Activated CD8-positive, alpha-beta T cell treated with anti-CD3 and anti-CD28 coated beads for 36 hours (primary cell): ENCODE results near the gene AGRN. TPM values are rescaled to one million over a fixed set of nuclear protein-coding genes. Genes with fewer than 3 reads are reported as not detected.
"Not testable (repeated sequence)": the region's sequence is repeated elsewhere in the genome, so short reads cannot be mapped to it uniquely, and the experiment has no call there.

Experiments used
- ATAC-seq: fragments of 200-7000 bp; cut with Tn5 transposase; one replicate; pipeline ENCODE4 v1.10.0; 2021; ENCODE audit warnings: mild to moderate bottlenecking, moderate library complexity
- CTCF ChIA-PET: fragments of 350-600 bp; sonication (Branson Sonifier 250); formaldehyde crosslinking; loops from one replicate; lab custom pipeline; 2021; ENCODE audit warnings: antibody characterized with exemption; lab: Charles Lee
- POLR2A ChIA-PET: fragments of 350-600 bp; sonication (Branson Sonifier 250); formaldehyde crosslinking; loops from one replicate; lab custom pipeline; 2021; ENCODE audit warnings: antibody characterized with exemption; lab: Charles Lee
- DNase-seq: peaks from one replicate; pipeline ENCODE4 v3.0.0-alpha.2; 2020
- H3K27ac Mint-ChIP-seq: one replicate; pipeline ENCODE4 v1.8.0; 2021; ENCODE audit warnings: mild to moderate bottlenecking, mixed read lengths
- H3K27me3 Mint-ChIP-seq: one replicate; pipeline ENCODE4 v1.8.0; 2021; ENCODE audit warnings: mixed read lengths
- H3K36me3 Mint-ChIP-seq: one replicate; pipeline ENCODE4 v1.8.0; 2021; ENCODE audit warnings: low read depth, mixed read lengths
- H3K4me1 Mint-ChIP-seq: one replicate; pipeline ENCODE4 v1.8.0; 2021; ENCODE audit warnings: low read depth, mixed read lengths
- H3K4me3 Mint-ChIP-seq: one replicate; pipeline ENCODE4 v1.8.0; 2021; ENCODE audit warnings: mild to moderate bottlenecking, moderate library complexity, mixed read lengths
- H3K9me3 Mint-ChIP-seq: one replicate; pipeline ENCODE4 v1.8.0; 2021; ENCODE audit warnings: mixed read lengths
- CTCF ChIP-seq: fragments of 200-600 bp; IDR thresholded peaks from one replicate; pipeline ENCODE4 v1.8.0; 2022; ENCODE audit warnings: antibody characterized with exemption, mild to moderate bottlenecking
- intact Hi-C: fragments of 100-400 bp; cut with micrococcal nuclease; formaldehyde crosslinking; loops from one replicate; pipeline ENCODE4 v1.10.0; 2022
- total RNA-seq, 2 experiments: library from RNA; stranded (reverse); gene quantifications; one replicate each; pipeline ENCODE4 v1.2.3, GENCODE V29; 2021

Gene AGRN
- total RNA-seq, 2 experiments from 2014 or later, result 64.9 to 68.0 TPM

- no peak for DNase-seq
- POLR2A ChIA-PET, result interaction anchor here (0.6 to 1.9 kb wide), 4 partner anchors 11 to 36 kb away, joined by 3 to 6 read pairs (median 4); no protein-coding TSS in a partner anchor
- Mint-ChIP-seq H3K4me1 (peaks cover 60% of the 10 kb centered on the region), H3K36me3 (peaks cover 55% of the 10 kb centered on the region), H3K27me3 (peaks cover 9% of the 10 kb centered on the region), H3K9me3 (peaks cover 27% of the 10 kb centered on the region), H3K4me3 (no peak overlapping the region), H3K27ac (peak overlapping the region; percentile 82)
- CTCF ChIA-PET, result interaction anchor here (1.1 kb wide), 1 partner anchor 81 kb away, joined by 3 read pairs; the partner anchor contains the start of gene AGRN
- no peak for ATAC-seq
- no peak for TF ChIP-seq CTCF
- intact Hi-C loops, result no loop called here
Measured at GRCh38 chr1:1100296-1100695, 80.4 kb downstream of the AGRN start.

DNA sequence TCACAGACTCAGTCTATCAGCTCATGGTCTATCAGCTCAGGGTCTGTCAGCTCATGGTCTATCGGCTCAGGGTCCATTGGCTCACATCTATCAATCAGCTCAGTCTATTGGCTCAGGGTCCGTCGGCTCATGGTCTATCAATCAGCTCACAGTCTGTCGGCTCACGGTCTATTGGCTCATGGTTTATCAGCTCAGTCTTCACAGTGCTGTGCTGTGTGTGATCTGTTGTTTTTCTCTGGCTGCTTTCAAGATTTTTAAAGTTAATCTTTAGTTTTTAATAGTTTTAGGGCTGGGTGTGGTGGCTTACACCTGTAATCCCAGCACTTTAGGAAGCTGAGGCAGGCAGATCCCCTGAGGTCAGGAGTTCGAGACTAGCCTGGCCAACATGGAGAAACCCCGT is 81.6 kb downstream of the AGRN start:
- ATAC-seq, result no peak
- Mint-ChIP-seq H3K4me1 (peaks cover 63% of the 10 kb centered on the region), H3K27me3 (peaks cover 9% of the 10 kb centered on the region), H3K4me3 (no peak overlapping the region), H3K36me3 (peaks cover 53% of the 10 kb centered on the region), H3K27ac (no peak overlapping the region), H3K9me3 (peaks cover 27% of the 10 kb centered on the region)
- intact Hi-C loops, result no loop called here
- POLR2A ChIA-PET, result interaction anchor here (0.8 to 1.9 kb wide), 4 partner anchors 9 to 37 kb away, joined by 3 to 6 read pairs (median 3); no protein-coding TSS in a partner anchor
- no peak for DNase-seq
- CTCF ChIA-PET, result interaction anchor here (1.2 to 1.6 kb wide), 2 partner anchors 21 to 42 kb away, joined by 3 to 4 read pairs; no protein-coding TSS in a partner anchor
- no peak for TF ChIP-seq CTCF

GRCh38 chr1:1104152-1104551 is 84.2 kb downstream of the AGRN start:
- DNase-seq, result peak; percentile 70
- H3K4me3 Mint-ChIP-seq, H3K27me3 Mint-ChIP-seq, intact Hi-C loops: not testable (repeated sequence)
- Mint-ChIP-seq H3K9me3 (peaks cover 25% of the 10 kb centered on the region), H3K27ac (peak overlapping the region; percentile 63), H3K36me3 (peaks cover 47% of the 10 kb centered on the region), H3K4me1 (peaks cover 56% of the 10 kb centered on the region)
- CTCF ChIA-PET, result interaction anchor here (1.2 to 2.1 kb wide), 2 partner anchors 17 to 71 kb away, joined by 3 to 7 read pairs; no protein-coding TSS in a partner anchor
- peak; percentile 88 for ATAC-seq
- POLR2A ChIA-PET, result interaction anchor here (0.9 to 1.1 kb wide), 2 partner anchors 12 to 34 kb away, joined by 3 to 4 read pairs; partner anchors contain the start of gene C1orf159

Other genes starting within 250 kb of the AGRN start
- gene SAMD11, start 96.2 kb upstream of the AGRN start, total RNA-seq, result not detected
- 100 to 1,000 TPM; 138 to 139 TPM for gene NOC2L, start 60.9 kb upstream of the AGRN start, total RNA-seq
- 10 to 100 TPM; 27.8 to 31.2 TPM for gene KLHL17, start 59.5 kb upstream of the AGRN start, total RNA-seq
- 1 to 10 TPM; 1.0 to 1.3 TPM for gene PLEKHN1, start 53.6 kb upstream of the AGRN start, total RNA-seq
- gene PERM1, start 38.0 kb upstream of the AGRN start, total RNA-seq, result not detected
- 1 to 10 TPM; 5.7 to 9.0 TPM for gene HES4, start 20.0 kb upstream of the AGRN start, total RNA-seq
- 100 to 1,000 TPM in 1 of 2 experiments, 10 to 100 TPM in 1; 94.5 to 102 TPM for gene ISG15, start 6.6 kb upstream of the AGRN start, total RNA-seq
- gene RNF223, start 54.2 kb downstream of the AGRN start, total RNA-seq, result not detected
- gene C1orf159, start 96.0 kb downstream of the AGRN start, total RNA-seq, result 10 to 100 TPM; 17.5 to 20.3 TPM
- not detected for gene TTLL10, start 153.8 kb downstream of the AGRN start, total RNA-seq
- gene TNFRSF18, start 186.5 kb downstream of the AGRN start, total RNA-seq, result 100 to 1,000 TPM; 126 to 135 TPM
- 100 to 1,000 TPM; 137 to 142 TPM for gene TNFRSF4, start 194.0 kb downstream of the AGRN start, total RNA-seq
- 10 to 100 TPM; 81.5 to 87.5 TPM for gene SDF4, start 211.9 kb downstream of the AGRN start, total RNA-seq
- gene B3GALT6, start 212.1 kb downstream of the AGRN start, total RNA-seq, result 10 to 100 TPM; 13.1 to 14.3 TPM
- 1 to 10 TPM; 2.6 to 4.9 TPM for gene C1QTNF12, start 226.6 kb downstream of the AGRN start, total RNA-seq